Measurements from ENCODE around the gene EXOC4. TPM values are rescaled to one million over a fixed set of nuclear protein-coding genes. Genes with fewer than 3 reads are reported as not detected.

EXOC4 gene
- total and polyA plus RNA-seq, 7 donors, result 16.4 to 76.7 (median 50.7) TPM

DNA sequence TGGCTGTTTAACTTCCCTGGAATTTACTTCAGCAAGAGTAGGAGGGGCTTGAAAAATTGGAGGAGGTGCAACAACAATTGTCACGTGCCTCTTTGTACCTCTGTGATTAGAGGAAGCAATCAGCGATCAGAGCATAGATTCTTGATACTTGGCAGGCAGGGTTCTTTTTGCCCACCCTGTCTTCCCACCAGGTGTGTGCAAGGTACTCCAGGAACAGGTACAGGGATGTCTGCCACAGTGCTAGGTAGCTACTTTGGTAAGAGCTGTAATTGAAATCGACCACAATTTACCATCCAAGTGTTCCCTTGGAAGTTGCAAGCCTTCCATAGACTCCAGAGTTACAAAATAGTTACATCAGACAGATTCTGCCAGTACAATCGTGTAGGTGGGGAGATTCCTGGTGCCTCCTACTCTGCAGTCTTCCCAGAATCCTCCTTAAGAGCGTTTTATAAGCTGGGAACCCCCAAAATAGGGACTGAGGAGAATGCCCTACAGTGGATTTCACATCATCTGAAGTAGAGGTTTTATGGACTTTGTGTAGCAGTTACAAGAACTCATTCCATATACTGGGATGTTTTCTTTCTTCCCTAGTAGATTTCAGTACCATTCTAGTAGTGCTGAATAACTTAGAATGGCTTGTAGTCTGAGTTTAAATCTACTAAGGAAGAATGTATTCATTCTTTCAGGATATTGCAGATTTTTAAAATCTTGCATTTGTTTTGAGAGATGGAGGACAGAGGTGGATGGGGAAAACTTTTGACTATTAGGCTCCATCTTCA is 101.9 kb downstream of the EXOC4 start:
- no peak for DNase-seq
- TF ChIP-seq POLR2AphosphoS5 (IDR thresholded peaks at IDR 0.05) (no peak), POLR2A (IDR thresholded peaks at IDR 0.05) (no peak), EP300 (IDR thresholded peaks at IDR 0.05) (no peak)
- TF ChIP-seq, protein P1, sequence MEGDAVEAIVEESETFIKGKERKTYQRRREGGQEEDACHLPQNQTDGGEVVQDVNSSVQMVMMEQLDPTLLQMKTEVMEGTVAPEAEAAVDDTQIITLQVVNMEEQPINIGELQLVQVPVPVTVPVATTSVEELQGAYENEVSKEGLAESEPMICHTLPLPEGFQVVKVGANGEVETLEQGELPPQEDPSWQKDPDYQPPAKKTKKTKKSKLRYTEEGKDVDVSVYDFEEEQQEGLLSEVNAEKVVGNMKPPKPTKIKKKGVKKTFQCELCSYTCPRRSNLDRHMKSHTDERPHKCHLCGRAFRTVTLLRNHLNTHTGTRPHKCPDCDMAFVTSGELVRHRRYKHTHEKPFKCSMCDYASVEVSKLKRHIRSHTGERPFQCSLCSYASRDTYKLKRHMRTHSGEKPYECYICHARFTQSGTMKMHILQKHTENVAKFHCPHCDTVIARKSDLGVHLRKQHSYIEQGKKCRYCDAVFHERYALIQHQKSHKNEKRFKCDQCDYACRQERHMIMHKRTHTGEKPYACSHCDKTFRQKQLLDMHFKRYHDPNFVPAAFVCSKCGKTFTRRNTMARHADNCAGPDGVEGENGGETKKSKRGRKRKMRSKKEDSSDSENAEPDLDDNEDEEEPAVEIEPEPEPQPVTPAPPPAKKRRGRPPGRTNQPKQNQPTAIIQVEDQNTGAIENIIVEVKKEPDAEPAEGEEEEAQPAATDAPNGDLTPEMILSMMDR (IDR thresholded peaks at IDR 0.05), result no peak
- H3K4me1 ChIP-seq, result peaks cover 0 to 43% (median 36%) of the 10 kb centered on the region in 4 donors
- peaks cover 0 to 3% (median 0%) of the 10 kb centered on the region in 4 donors for H3K36me3 ChIP-seq
- no peak overlapping the region for H3K4me3 ChIP-seq
- H3K27me3 ChIP-seq, result no peaks in the 10 kb centered on the region
- H3K9me3 ChIP-seq, result peaks cover 0 to 6% (median 1%) of the 10 kb centered on the region in 4 donors
- intact Hi-C loops (cut with DNase I), result no loop called here
- H3K27ac ChIP-seq, result peak overlapping the region in 3 of 4 donors; percentile 10 to 23 (median 15)
- 93 to 94% methylated on average over 5 of the region's 5 CpGs for WGBS, 2 donors

DNA sequence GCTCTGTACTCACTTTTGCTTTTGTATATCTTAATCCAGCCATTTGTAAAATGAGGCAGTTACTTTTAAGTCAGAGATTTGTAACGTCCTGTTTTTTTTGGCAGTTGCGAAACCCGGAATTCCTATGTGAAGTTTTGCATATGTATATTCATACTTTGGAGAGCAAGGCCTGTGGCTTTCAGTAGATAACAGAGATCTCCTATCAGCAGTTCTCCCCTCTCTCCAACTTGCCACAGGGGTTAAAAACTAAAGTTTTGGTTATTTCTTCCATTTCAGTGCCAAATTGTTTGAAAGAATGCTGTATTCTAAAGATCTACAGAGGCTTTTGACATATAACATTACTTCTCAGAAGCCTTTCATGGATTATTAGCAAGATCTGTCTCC is 102.4 kb downstream of the EXOC4 start:
- WGBS, 2 donors, result 77 to 88% methylated on average over 3 of the region's 3 CpGs
- intact Hi-C loops (cut with DNase I), result no loop called here
- no peak for DNase-seq
- no peak overlapping the region for H3K4me3 ChIP-seq
- peaks cover 0 to 3% (median 0%) of the 10 kb centered on the region in 4 donors for H3K36me3 ChIP-seq
- H3K4me1 ChIP-seq, result peaks cover 0 to 47% (median 39%) of the 10 kb centered on the region in 4 donors
- H3K27ac ChIP-seq, result peak overlapping the region in 3 of 4 donors; percentile 10 to 23 (median 15)
- no peaks in the 10 kb centered on the region for H3K27me3 ChIP-seq
- peaks cover 0 to 6% (median 1%) of the 10 kb centered on the region in 4 donors for H3K9me3 ChIP-seq
- TF ChIP-seq, protein P1 (IDR thresholded peaks at IDR 0.05), result no peak
- TF ChIP-seq POLR2AphosphoS5 (IDR thresholded peaks at IDR 0.05), result no peak
- no peak for TF ChIP-seq POLR2A (IDR thresholded peaks at IDR 0.05)
- no peak for TF ChIP-seq EP300 (IDR thresholded peaks at IDR 0.05)

DNA sequence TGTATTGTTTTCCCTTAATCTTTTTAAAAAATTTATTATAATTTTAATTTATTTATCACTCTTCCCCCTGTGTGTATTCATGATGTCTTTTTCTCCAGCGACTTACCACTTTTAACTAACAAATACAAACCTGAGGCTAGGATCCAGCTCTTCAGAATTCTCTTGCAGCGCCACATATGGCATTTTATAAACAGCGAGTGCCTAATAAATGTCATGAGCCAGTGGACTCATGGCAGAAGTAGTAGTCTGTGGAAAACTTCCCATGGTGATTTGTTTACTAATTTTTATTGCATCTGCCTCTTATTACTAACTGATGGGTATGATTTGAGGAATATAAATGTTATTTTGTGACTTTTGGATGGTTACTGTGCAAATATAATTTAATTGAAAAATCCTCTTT is 102.9 kb downstream of the EXOC4 start:
- peaks cover 0 to 6% (median 1%) of the 10 kb centered on the region in 4 donors for H3K9me3 ChIP-seq
- H3K36me3 ChIP-seq, result peaks cover 0 to 3% (median 0%) of the 10 kb centered on the region in 4 donors
- WGBS, 2 donors, result 93 to 94% methylated on average over 3 of the region's 3 CpGs
- DNase-seq, result no peak
- no peak overlapping the region for H3K4me3 ChIP-seq
- intact Hi-C loops (cut with DNase I), result no loop called here
- peaks cover 0 to 47% (median 39%) of the 10 kb centered on the region in 4 donors for H3K4me1 ChIP-seq
- TF ChIP-seq POLR2A (IDR thresholded peaks at IDR 0.05) (no peak), POLR2AphosphoS5 (IDR thresholded peaks at IDR 0.05) (peak in 3 of 4 donors; percentile 14 to 58 (median 23))
- peak overlapping the region in 3 of 4 donors; percentile 15 to 23 (median 20) for H3K27ac ChIP-seq
- no peaks in the 10 kb centered on the region for H3K27me3 ChIP-seq

DNA sequence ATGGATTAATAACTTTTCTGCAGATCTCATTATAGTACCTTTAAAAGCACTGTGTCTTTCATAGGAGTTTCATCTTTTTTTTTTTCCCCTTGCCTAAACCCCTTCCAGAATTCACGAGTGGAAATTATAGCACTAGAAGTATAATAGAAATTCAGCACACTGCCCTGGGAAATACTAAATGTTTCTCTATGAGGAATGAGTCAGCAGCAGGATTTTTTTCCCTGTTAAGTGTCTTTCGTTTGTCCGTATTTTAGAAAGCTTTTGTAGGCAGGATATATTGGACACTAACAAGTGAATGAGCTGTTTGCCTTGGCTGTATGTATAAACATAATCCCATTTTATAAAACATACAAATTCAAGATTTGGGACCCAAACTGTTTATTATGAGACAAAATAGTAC is 105.8 kb downstream of the EXOC4 start:
- H3K27me3 ChIP-seq, result no peaks in the 10 kb centered on the region
- H3K36me3 ChIP-seq, result peaks cover 0 to 3% (median 0%) of the 10 kb centered on the region in 4 donors
- no peak for DNase-seq
- no peaks in the 10 kb centered on the region for H3K9me3 ChIP-seq
- H3K4me3 ChIP-seq, result no peak overlapping the region
- peaks cover 0 to 47% (median 39%) of the 10 kb centered on the region in 4 donors for H3K4me1 ChIP-seq
- TF ChIP-seq POLR2AphosphoS5 (IDR thresholded peaks at IDR 0.05) (no peak), EP300 (IDR thresholded peaks at IDR 0.05) (no peak), POLR2A (IDR thresholded peaks at IDR 0.05) (no peak)
- TF ChIP-seq, protein P1 (IDR thresholded peaks at IDR 0.05), result no peak
- peak overlapping the region in 3 of 4 donors; percentile 1 to 53 (median 48) for H3K27ac ChIP-seq
- intact Hi-C loops (cut with DNase I), result no loop called here
- WGBS, 2 donors, result 77 to 86% methylated on average over 3 of the region's 3 CpGs

DNA sequence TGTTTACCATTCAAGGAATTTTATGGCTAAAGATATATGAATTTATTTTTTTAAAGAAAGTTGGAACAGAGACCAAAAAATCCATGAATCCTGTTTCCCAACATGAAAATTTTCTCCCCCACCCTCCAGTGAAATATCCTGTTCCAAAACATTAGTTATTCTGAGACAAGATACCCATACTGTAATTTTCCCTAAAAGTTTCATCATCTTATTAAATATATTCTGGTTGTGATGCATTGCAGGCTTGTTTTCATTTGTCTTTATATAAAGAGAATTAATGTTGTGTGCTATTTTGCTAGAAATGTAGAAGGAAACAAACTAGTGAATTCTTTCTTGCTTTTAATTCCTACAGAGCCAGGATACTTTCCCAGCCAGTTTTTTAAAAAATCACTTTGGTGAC is 106.6 kb downstream of the EXOC4 start:
- TF ChIP-seq POLR2A (IDR thresholded peaks at IDR 0.05), result no peak
- TF ChIP-seq POLR2AphosphoS5 (IDR thresholded peaks at IDR 0.05), result no peak
- TF ChIP-seq, protein P1 (IDR thresholded peaks at IDR 0.05), result no peak
- no peak for TF ChIP-seq EP300 (IDR thresholded peaks at IDR 0.05)
- no peak for DNase-seq

More for the DNA sequence above, 106.6 kb downstream of the EXOC4 start:
- H3K27me3 ChIP-seq, result no peaks in the 10 kb centered on the region
- peak overlapping the region in 3 of 4 donors; percentile 1 to 53 (median 48) for H3K27ac ChIP-seq
- H3K9me3 ChIP-seq, result no peaks in the 10 kb centered on the region
- peaks cover 0 to 46% (median 38%) of the 10 kb centered on the region in 4 donors for H3K4me1 ChIP-seq
- intact Hi-C loops (cut with DNase I), result no loop called here
- H3K36me3 ChIP-seq, result peaks cover 0 to 3% (median 0%) of the 10 kb centered on the region in 4 donors
- no peak overlapping the region for H3K4me3 ChIP-seq

All from sigmoid colon (tissue), 7 donors.